Neural progenitor cell (in vitro differentiated cells): ENCODE results near the gene LAYN. TPM values are rescaled to one million over a fixed set of nuclear protein-coding genes. Genes with fewer than 3 reads are reported as not detected.

ENCODE experiments used
- DNase-seq: peaks from one replicate; pipeline ENCODE4 v3.0.0-alpha.2; 2016; ENCODE audit warnings: low spot score
- H2AFZ ChIP-seq: fragments of 200-600 bp; sonication (generic); replicated peaks from 2 replicates; pipeline ENCODE4 v1.6.1; 2016; ENCODE audit warnings: antibody characterized with exemption
- H3F3A ChIP-seq: fragments of 200-600 bp; sonication (generic); 2 replicates; pipeline ENCODE4 v1.6.1; 2016; ENCODE audit warnings: antibody characterized with exemption, low read depth
- H3K27ac ChIP-seq: fragments of 200-600 bp; sonication (generic); 2 replicates; pipeline ENCODE4 v1.5.1; 2016; ENCODE audit warnings: mild to moderate bottlenecking
- H3K27me3 ChIP-seq: fragments of 200-600 bp; sonication (generic); 2 replicates; pipeline ENCODE4 v1.6.1; 2016; ENCODE audit warnings: mild to moderate bottlenecking, moderate library complexity
- H3K36me3 ChIP-seq: fragments of 200-600 bp; sonication (generic); 2 replicates; pipeline ENCODE4 v1.5.1; 2016
- H3K4me1 ChIP-seq: fragments of 200-600 bp; sonication (generic); 2 replicates; pipeline ENCODE4 v1.6.1; 2016; ENCODE audit warnings: mixed run types
- H3K4me2 ChIP-seq: fragments of 200-600 bp; sonication (generic); 2 replicates; pipeline ENCODE4 v1.6.1; 2016
- H3K4me3 ChIP-seq: fragments of 200-600 bp; sonication (generic); 2 replicates; pipeline ENCODE4 v1.5.1; 2016
- H3K79me2 ChIP-seq: fragments of 200-600 bp; sonication (generic); 2 replicates; pipeline ENCODE4 v1.6.1; 2016; ENCODE audit warnings: low read depth
- H3K9ac ChIP-seq: fragments of 200-600 bp; sonication (generic); 2 replicates; pipeline ENCODE4 v1.6.1; 2016
- H3K9me3 ChIP-seq: fragments of 200-600 bp; sonication (generic); 2 replicates; pipeline ENCODE4 v1.5.1; 2016; ENCODE audit warnings: low read depth
- H4K20me1 ChIP-seq: fragments of 200-600 bp; sonication (generic); 2 replicates; pipeline ENCODE4 v1.6.1; 2016; ENCODE audit warnings: low read depth
- H3K27ac Mint-ChIP-seq: 3 replicates; pipeline ENCODE4 v1.8.0; 2021; ENCODE audit warnings: mixed read lengths
- H3K27me3 Mint-ChIP-seq: 2 replicates; pipeline ENCODE4 v1.8.0; 2022; ENCODE audit warnings: low read depth, mild to moderate bottlenecking, inconsistent platforms, moderate library complexity, mixed read lengths; ENCODE audit not compliant: insufficient read depth
- H3K36me3 Mint-ChIP-seq: 3 replicates; pipeline ENCODE4 v1.8.0; 2021; ENCODE audit warnings: mixed read lengths
- H3K4me1 Mint-ChIP-seq: 3 replicates; pipeline ENCODE4 v1.8.0; 2021; ENCODE audit warnings: mixed read lengths
- H3K4me3 Mint-ChIP-seq: 3 replicates; pipeline ENCODE4 v1.8.0; 2021; ENCODE audit warnings: mild to moderate bottlenecking, moderate library complexity, mixed read lengths
- H3K9me3 Mint-ChIP-seq: 3 replicates; pipeline ENCODE4 v1.8.0; 2020; ENCODE audit warnings: mixed read lengths
- CTCF ChIP-seq: fragments of 200-600 bp; sonication (generic); IDR thresholded peaks from 2 replicates; pipeline ENCODE4 v1.5.1; 2017; ENCODE audit warnings: antibody characterized with exemption, mild to moderate bottlenecking
- EZH2 ChIP-seq: fragments of 200-600 bp; sonication (generic); IDR thresholded peaks from 2 replicates; pipeline ENCODE4 v1.6.1; 2017; ENCODE audit warnings: antibody characterized with exemption, mild to moderate bottlenecking, moderate library complexity
- EZH2phosphoT487 ChIP-seq: fragments of 200-600 bp; sonication (generic); IDR thresholded peaks from 2 replicates; pipeline ENCODE4 v1.6.1; 2017; ENCODE audit warnings: antibody characterized with exemption
- total RNA-seq: library from RNA; depleted of rRNA; stranded (reverse); fragments of >200 nt; gene quantifications from 2 replicates; pipeline ENCODE4 v1.2.3, GENCODE V29; 2015; ENCODE audit warnings: low replicate concordance

LAYN gene
- total RNA-seq, 1 donor from 2014 or later = 0.26 TPM

- peak; percentile 69 for DNase-seq
- peaks cover 21% of the 10 kb centered on the region for H3K27me3 ChIP-seq
- peak overlapping the region; percentile 86 for H3K4me2 ChIP-seq
- peak overlapping the region; percentile 70 for H3K9ac ChIP-seq
- TF ChIP-seq CTCF (no peak), EZH2 (no peak), EZH2phosphoT487 (no peak)
- no peaks in the 10 kb centered on the region for H3K9me3 Mint-ChIP-seq
- no peaks in the 10 kb centered on the region for H3K36me3 Mint-ChIP-seq
- peaks cover 12% of the 10 kb centered on the region for H3K4me1 ChIP-seq
- peaks cover 28% of the 10 kb centered on the region for H3K4me1 Mint-ChIP-seq
- peaks cover 14% of the 10 kb centered on the region for H3F3A ChIP-seq
- H3K27ac ChIP-seq = peak overlapping the region; percentile 80
- no peaks in the 10 kb centered on the region for H3K36me3 ChIP-seq
- peaks cover 30% of the 10 kb centered on the region for H4K20me1 ChIP-seq
- H3K4me3 ChIP-seq = peak overlapping the region; percentile 83
- H3K27me3 Mint-ChIP-seq = no peaks in the 10 kb centered on the region
- H3K4me3 Mint-ChIP-seq = peak overlapping the region; percentile 97
- no peaks in the 10 kb centered on the region for H3K9me3 ChIP-seq
- H3K79me2 ChIP-seq = peaks cover 53% of the 10 kb centered on the region
- H2AFZ ChIP-seq = peak overlapping the region; percentile 97
- H3K27ac Mint-ChIP-seq = peak overlapping the region; percentile 91
Measured at GRCh38 chr11:111602865-111603610, 62.5 kb downstream of the LAYN start.

- TF ChIP-seq EZH2phosphoT487 (no peak), CTCF (no peak), EZH2 (no peak)
- H3K27me3 ChIP-seq = peaks cover 21% of the 10 kb centered on the region
- no peak for DNase-seq
- H3K27ac ChIP-seq = no peak overlapping the region
- no peak overlapping the region for H3K9ac ChIP-seq
- H3F3A ChIP-seq = peaks cover 14% of the 10 kb centered on the region
- H3K4me1 Mint-ChIP-seq = peaks cover 27% of the 10 kb centered on the region
- peak overlapping the region; percentile 91 for H3K27ac Mint-ChIP-seq
- H3K4me3 ChIP-seq = peak overlapping the region; percentile 83
- peaks cover 30% of the 10 kb centered on the region for H4K20me1 ChIP-seq
- no peaks in the 10 kb centered on the region for H3K36me3 ChIP-seq
- no peaks in the 10 kb centered on the region for H3K36me3 Mint-ChIP-seq
- peaks cover 60% of the 10 kb centered on the region for H3K79me2 ChIP-seq
- H3K4me1 ChIP-seq = peaks cover 12% of the 10 kb centered on the region
- no peaks in the 10 kb centered on the region for H3K9me3 Mint-ChIP-seq
- H3K27me3 Mint-ChIP-seq = no peaks in the 10 kb centered on the region
- H3K4me3 Mint-ChIP-seq = peak overlapping the region; percentile 97
- no peak overlapping the region for H2AFZ ChIP-seq
- no peaks in the 10 kb centered on the region for H3K9me3 ChIP-seq
- H3K4me2 ChIP-seq = peak overlapping the region; percentile 86
Measured at GRCh38 chr11:111603611-111604130, 63.2 kb downstream of the LAYN start.

DNA sequence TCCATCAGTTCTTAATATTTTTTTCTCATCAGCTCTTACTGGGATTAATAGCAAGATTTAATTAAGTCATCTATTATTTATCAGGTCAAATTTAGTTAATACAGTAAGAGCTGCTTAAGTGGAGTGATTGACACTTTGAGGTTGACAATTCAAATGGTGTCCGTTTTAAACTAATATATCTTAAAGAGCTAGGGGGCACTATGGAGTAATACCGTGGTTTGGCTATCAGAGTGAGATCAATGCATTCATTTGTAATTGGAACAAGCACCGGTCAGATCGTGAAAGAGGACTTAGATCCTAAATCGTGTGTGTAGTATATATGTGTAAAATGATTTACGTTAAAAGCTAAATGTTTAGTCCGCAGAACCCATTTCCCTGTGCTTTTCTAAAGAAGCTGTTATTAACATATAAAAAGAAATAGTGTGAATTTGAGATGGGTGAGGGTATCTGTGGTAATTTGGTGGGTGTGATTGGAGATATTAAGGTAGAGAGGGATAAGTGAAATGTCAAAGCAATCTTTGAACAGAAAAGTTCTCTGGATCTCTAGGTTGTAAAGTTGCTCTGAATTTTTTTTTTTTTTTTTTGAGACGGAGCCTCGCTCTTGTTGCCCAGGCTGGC lies 64.0 kb downstream of the LAYN start:
- Histone ChIP-seq H3K27ac (no peak overlapping the region), H3K9ac (no peak overlapping the region), H3K4me1 (peaks cover 12% of the 10 kb centered on the region), H3K36me3 (no peaks in the 10 kb centered on the region), H3K27me3 (peaks cover 21% of the 10 kb centered on the region), H4K20me1 (peaks cover 30% of the 10 kb centered on the region), H3F3A (peaks cover 14% of the 10 kb centered on the region), H3K4me3 (peak overlapping the region; percentile 83), H3K4me2 (peak overlapping the region; percentile 86), H2AFZ (no peak overlapping the region), H3K79me2 (peaks cover 67% of the 10 kb centered on the region), H3K9me3 (no peaks in the 10 kb centered on the region)
- Mint-ChIP-seq H3K4me1 (peaks cover 27% of the 10 kb centered on the region), H3K9me3 (no peaks in the 10 kb centered on the region), H3K27ac (no peak overlapping the region), H3K4me3 (peak overlapping the region; percentile 97), H3K27me3 (no peaks in the 10 kb centered on the region), H3K36me3 (no peaks in the 10 kb centered on the region)
- DNase-seq = peak; percentile 79
- peak; percentile 78 for TF ChIP-seq CTCF
- TF ChIP-seq EZH2 = no peak
